Measurements from ENCODE around the gene FAM228B. TPM values are rescaled to one million over a fixed set of nuclear protein-coding genes. Genes with fewer than 3 reads are reported as not detected.
"Not testable (repeated sequence)": the region's sequence is repeated elsewhere in the genome, so short reads cannot be mapped to it uniquely, and the experiment has no call there.

Gene FAM228B
- total RNA-seq, 4 donors from 2014 or later = 22.6 to 41.4 (median 33.8) TPM

- Histone ChIP-seq H3K4me1 (peaks cover 7 to 22% (median 21%) of the 10 kb centered on the region in 4 donors), H3K27ac (replicated peaks in 1 of 4) (no peak overlapping the region), H3K27me3 (no peaks in the 10 kb centered on the region), H3K36me3 (peaks cover 0 to 37% (median 21%) of the 10 kb centered on the region in 4 donors), H3K9me3 (no peaks in the 10 kb centered on the region), H3K4me3 (no peak overlapping the region)
- intact Hi-C loops (cut with DNase I) = no loop called here
- TF ChIP-seq POLR2AphosphoS5 (IDR thresholded peaks at IDR 0.05) (no peak), CTCF (IDR thresholded peaks at IDR 0.05) (no peak), EP300 (IDR thresholded peaks at IDR 0.05) (no peak), POLR2A (IDR thresholded peaks at IDR 0.05; ENCODE audit: low read depth) (no peak)
- no peak for DNase-seq (ENCODE audit: extremely low spot score)
- 90% methylated on average over 1 of the region's 1 CpG for WGBS
These were observed 37.0 kb upstream of the FAM228B start for GRCh38 chr2:24086241-24086640.

- WGBS = 90% methylated on average over 3 of the region's 3 CpGs
- Histone ChIP-seq H3K4me3 (no peak overlapping the region), H3K27me3 (no peaks in the 10 kb centered on the region), H3K4me1 (peaks cover 7 to 22% (median 21%) of the 10 kb centered on the region in 4 donors), H3K9me3 (no peaks in the 10 kb centered on the region), H3K27ac (replicated peaks in 1 of 4) (no peak overlapping the region), H3K36me3 (peaks cover 0 to 29% (median 16%) of the 10 kb centered on the region in 4 donors)
- TF ChIP-seq CTCF (IDR thresholded peaks at IDR 0.05) (no peak), POLR2A (IDR thresholded peaks at IDR 0.05; ENCODE audit: low read depth) (no peak), POLR2AphosphoS5 (IDR thresholded peaks at IDR 0.05) (no peak), EP300 (IDR thresholded peaks at IDR 0.05) (no peak)
- no peak for DNase-seq (ENCODE audit: extremely low spot score)
- intact Hi-C loops (cut with DNase I) = no loop called here
These were observed 36.2 kb upstream of the FAM228B start for GRCh38 chr2:24087032-24087431.

- H3K4me3 ChIP-seq = no peak overlapping the region
- 78% methylated on average over 2 of the region's 2 CpGs for WGBS
- H3K4me1 ChIP-seq = peaks cover 0 to 12% (median 11%) of the 10 kb centered on the region in 4 donors
- intact Hi-C loops (cut with DNase I) = no loop called here
- no peak overlapping the region for H3K27ac ChIP-seq (replicated peaks in 1 of 4)
- peaks cover 0 to 30% (median 7%) of the 10 kb centered on the region in 4 donors for H3K36me3 ChIP-seq
- H3K9me3 ChIP-seq = no peaks in the 10 kb centered on the region
- DNase-seq (ENCODE audit: extremely low spot score) = no peak
- TF ChIP-seq CTCF (IDR thresholded peaks at IDR 0.05) (no peak), POLR2A (IDR thresholded peaks at IDR 0.05; ENCODE audit: low read depth) (no peak), EP300 (IDR thresholded peaks at IDR 0.05) (no peak), POLR2AphosphoS5 (IDR thresholded peaks at IDR 0.05) (no peak)
- H3K27me3 ChIP-seq = no peaks in the 10 kb centered on the region
These were observed 34.4 kb upstream of the FAM228B start for GRCh38 chr2:24088821-24089359.

- peaks cover 9 to 48% (median 25%) of the 10 kb centered on the region in 4 donors for H3K36me3 ChIP-seq
- H3K4me3 ChIP-seq; intact Hi-C loops (cut with DNase I); H3K27ac ChIP-seq (replicated peaks in 1 of 4); H3K4me1 ChIP-seq; DNase-seq (ENCODE audit: extremely low spot score); H3K27me3 ChIP-seq; H3K9me3 ChIP-seq: not testable (repeated sequence)
- 100% methylated on average over 5 of the region's 5 CpGs for WGBS
These were observed 30.0 kb upstream of the FAM228B start for GRCh38 chr2:24093270-24093669.

- intact Hi-C loops (cut with DNase I); DNase-seq (ENCODE audit: extremely low spot score); H3K4me1 ChIP-seq; H3K27me3 ChIP-seq; H3K9me3 ChIP-seq; H3K4me3 ChIP-seq; H3K27ac ChIP-seq (replicated peaks in 1 of 4): not testable (repeated sequence)
- H3K36me3 ChIP-seq = peaks cover 9 to 44% (median 23%) of the 10 kb centered on the region in 4 donors
- 82% methylated on average over 11 of the region's 17 CpGs for WGBS
These were observed 28.0 kb upstream of the FAM228B start for GRCh38 chr2:24095171-24095677.

- H3K27me3 ChIP-seq; H3K27ac ChIP-seq (replicated peaks in 1 of 4); H3K9me3 ChIP-seq; intact Hi-C loops (cut with DNase I); DNase-seq (ENCODE audit: extremely low spot score); H3K4me1 ChIP-seq; H3K4me3 ChIP-seq: not testable (repeated sequence)
- peaks cover 0 to 39% (median 18%) of the 10 kb centered on the region in 4 donors for H3K36me3 ChIP-seq
- 95% methylated on average over 2 of the region's 2 CpGs for WGBS
These were observed 22.5 kb upstream of the FAM228B start for GRCh38 chr2:24100732-24101131.
